Stimulated activated CD8-positive, alpha-beta memory T cell treated with anti-CD3 and anti-CD28 coated beads, Interleukin-2, amount 100 ng/mL, for 48 hours (primary cell): ENCODE measurements around the gene DAAM1.

Experiments
- DNase-seq, 2 donors: peaks; one replicate each; pipeline ENCODE4 v3.0.0-alpha.2; 2020; ENCODE audit warnings: low read depth in 2 of 2

The DAAM1 gene

DNA sequence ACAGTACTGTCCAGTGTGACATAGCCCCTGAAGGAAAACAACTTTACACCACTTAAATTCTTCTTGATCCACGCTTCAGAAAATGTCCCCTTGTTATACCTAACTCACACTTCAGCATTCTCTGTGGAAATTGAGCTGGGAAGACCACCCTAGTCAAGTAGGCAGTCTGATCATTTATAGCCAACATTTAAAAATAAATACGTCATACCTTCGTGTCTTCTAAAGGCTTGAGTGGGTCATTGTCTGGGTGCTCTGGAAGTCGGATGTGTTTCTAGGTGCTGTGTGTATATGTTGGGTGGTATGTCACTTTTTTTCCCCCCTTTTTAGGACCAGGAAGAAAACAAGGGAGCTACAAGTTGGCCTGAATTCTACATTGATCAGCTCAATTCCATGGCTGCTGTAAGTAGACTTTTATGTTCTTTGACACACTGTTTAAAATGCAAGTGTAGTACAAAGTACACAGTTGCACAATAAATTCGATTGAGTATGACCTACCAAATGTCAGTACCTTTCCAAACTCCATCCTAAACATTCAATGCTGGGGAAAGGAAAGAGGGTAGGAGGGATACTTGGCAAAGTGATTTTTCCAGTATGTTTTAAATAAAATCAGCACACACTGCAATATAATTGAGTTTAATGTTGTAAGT is 126.6 kb downstream of the DAAM1 start:
- DNase-seq, result no peak

- DNase-seq, result no peak
Measured at GRCh38 chr14:59316151-59316830, 127.8 kb downstream of the DAAM1 start.

- DNase-seq, result no peak
Measured at GRCh38 chr14:59317346-59317745, 128.9 kb downstream of the DAAM1 start.

- DNase-seq, result no peak
Measured at GRCh38 chr14:59317798-59318505, 129.5 kb downstream of the DAAM1 start.

DNA sequence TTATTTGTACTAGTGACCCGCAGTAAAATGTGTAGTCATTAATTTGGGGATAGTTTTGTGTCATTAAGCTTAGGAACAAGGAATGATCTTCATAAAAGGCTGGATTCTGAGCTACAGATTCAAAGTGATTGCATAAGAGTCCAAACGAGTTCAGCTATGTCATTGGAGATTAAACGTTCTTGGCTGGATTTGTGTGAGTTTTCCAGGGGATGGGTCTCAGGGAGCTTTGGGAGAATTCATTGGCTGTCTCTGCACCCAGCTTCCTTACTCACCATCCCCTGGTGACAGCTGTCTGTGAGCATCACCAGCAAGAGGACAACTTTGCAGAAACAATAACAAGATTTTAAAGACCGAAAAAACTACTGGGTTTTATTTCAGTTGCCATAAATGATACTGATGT is 130.4 kb downstream of the DAAM1 start:
- no peak for DNase-seq

DNA sequence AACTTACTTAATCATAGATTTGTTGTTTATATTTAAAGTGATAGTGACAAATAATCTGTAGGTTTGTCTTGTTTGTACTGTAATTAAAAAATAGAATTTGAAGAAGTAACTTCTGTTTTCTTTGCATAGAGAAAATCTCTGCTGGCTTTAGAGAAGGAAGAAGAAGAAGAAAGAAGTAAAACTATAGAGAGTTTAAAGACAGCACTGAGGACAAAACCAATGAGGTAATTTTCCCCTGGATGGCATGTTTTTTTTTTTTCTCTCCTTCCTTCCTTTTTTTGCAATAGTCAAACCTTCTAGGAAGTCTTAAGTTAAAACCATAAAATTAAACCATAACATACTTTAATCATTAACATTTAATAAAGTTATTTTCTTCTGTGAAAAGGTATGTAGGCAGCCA is 131.9 kb downstream of the DAAM1 start:
- DNase-seq, result no peak

DNA sequence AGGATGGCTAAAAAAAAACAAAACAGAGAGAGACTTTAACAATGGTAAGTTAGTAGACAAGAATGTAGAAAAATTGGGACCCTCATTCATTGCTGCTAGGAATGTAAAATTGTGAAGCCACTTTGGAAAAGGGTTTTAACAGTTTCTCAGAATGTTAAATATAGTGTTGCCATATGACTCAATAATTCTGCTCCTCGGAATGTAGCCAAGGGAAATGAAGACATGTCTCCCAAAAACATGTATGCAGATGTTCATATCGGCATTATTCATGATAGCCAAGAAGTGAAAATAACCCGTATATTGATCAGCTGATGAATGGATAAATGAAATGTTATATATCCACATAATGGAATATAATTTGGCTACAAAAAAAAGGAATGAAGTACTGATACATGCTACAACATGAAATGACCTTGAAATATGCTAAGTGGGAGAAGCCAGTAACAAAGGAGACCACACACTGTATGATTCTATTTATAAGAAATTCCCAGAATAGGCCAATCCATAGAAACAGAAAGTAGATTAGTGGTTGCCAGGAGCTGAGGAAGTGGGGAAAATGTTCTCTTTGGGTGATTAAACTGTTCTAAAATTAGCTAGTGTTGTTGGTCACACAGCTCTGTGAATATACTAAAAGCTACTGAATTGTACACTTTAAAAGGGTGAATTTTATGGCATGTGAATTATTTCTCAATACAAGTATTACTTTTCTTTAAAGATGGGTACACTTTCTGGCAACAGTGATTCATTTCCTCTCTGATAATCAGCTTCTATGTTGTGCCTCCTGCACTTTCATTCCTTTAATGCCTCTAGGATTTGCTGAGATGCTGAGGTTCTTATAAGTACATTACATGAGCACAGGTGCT is 132.5 kb downstream of the DAAM1 start:
- no peak for DNase-seq

DNA sequence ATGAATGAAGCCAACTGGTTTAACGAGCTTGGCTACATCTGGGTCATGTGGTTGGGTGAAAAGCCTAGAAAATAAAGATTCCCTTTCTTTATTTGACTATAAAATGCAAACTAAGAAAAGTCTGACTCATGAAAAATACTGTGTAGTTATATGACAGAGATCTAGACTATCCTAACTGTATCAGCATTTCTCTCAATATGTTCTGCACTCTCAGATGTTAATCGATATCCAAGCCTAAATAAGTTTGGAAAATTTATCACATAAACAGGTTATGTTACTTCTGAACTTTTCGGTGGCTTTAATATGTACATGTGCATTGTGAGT is 133.1 kb downstream of the DAAM1 start:
- DNase-seq, result no peak

DNA sequence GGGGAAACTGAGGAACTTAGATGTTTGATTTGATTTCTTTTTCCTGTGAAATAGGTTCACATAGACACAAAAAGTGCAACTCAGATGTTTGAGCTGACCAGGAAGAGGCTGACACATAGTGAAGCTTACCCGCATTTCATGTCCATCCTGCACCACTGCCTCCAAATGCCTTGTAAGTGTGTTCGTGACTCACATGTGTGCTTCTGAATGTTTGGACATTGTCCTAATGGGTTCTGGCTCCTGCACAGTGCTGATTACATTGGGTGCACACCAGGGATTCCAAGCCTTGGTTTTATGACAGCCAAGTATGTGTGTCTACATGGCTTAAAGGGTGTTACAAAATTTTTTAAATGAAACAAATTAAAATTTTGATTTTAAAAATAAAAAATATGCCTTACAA is 137.4 kb downstream of the DAAM1 start:
- no peak for DNase-seq

GRCh38 chr14:59328454-59328853 is 140.0 kb downstream of the DAAM1 start:
- no peak for DNase-seq

- no peak for DNase-seq
Measured at GRCh38 chr14:59330455-59330854, 142.0 kb downstream of the DAAM1 start.

- DNase-seq, result no peak
Measured at GRCh38 chr14:59331217-59331616, 142.8 kb downstream of the DAAM1 start.

GRCh38 chr14:59332727-59333126 is 144.3 kb downstream of the DAAM1 start:
- no peak for DNase-seq

DNA sequence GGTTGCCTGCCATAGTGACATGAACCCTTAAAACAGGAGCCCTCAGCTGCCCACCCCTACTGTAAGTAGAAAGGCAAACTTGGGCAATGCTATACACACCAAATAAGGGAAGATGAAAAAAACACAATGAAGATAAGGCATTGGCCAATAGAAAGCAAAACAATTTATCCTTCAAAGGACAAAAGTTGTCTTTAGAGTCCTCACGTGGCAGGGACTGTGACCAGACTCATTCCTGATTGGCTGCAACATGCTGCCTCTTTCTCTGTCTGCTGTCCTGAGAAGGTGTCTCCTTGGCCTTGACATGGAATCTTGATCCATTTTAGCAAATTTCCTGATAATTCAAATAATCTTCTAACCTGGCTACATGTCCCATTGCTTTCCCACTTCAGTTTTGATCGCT is 144.8 kb downstream of the DAAM1 start:
- DNase-seq, result no peak

- no peak for DNase-seq
Measured at GRCh38 chr14:59333668-59334067, 145.2 kb downstream of the DAAM1 start.

GRCh38 chr14:59334253-59334652 is 145.8 kb downstream of the DAAM1 start:
- no peak for DNase-seq

GRCh38 chr14:59336098-59336497 is 147.6 kb downstream of the DAAM1 start:
- DNase-seq, result no peak

DNA sequence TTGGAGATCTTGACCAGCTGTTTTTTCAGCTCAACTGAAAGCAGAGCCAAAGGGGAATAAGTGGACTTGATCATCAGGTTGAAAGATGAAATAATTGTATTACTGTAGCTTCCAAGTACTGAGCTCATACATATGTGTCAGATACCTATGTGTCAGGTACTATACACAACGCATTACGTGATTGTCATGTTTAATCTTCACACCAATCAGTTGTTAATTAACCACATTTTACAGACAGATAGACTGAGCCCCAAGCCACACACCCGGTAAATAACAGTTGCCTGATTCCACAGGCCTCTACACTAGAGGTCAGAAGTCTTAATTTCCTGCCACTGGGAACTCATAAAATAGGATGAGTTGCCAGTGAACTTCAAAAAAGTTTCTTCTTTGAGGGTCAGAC is 148.2 kb downstream of the DAAM1 start:
- DNase-seq, result no peak

GRCh38 chr14:59337141-59337611 is 148.7 kb downstream of the DAAM1 start:
- no peak for DNase-seq

DNA sequence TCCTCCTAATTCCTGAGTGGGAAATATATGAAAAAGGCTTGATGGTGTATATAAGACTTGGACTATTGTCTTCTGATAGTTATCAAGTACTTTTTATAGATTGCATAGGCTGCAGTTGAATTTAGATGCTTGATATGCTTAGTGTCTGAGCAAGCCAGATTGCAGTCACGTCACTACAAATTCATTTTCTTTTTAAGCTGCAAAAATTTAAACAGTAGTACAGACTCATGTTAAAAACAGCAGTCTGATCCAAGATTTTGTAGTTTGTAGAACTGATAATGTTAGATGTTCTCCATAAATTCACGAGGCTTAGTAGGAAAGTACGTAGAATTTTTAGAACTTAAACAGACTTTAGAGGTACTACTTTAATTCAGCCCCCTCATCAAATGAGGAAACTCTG is 150.3 kb downstream of the DAAM1 start:
- no peak for DNase-seq

- DNase-seq, result no peak
Measured at GRCh38 chr14:59339524-59340330, 151.3 kb downstream of the DAAM1 start.
